EL (cell line): ENCODE data around the gene TAB3.

ENCODE experiments used
- DNase-seq: peaks from one replicate; pipeline ENCODE4 v3.0.0-alpha.2; 2016

The TAB3 gene

DNA sequence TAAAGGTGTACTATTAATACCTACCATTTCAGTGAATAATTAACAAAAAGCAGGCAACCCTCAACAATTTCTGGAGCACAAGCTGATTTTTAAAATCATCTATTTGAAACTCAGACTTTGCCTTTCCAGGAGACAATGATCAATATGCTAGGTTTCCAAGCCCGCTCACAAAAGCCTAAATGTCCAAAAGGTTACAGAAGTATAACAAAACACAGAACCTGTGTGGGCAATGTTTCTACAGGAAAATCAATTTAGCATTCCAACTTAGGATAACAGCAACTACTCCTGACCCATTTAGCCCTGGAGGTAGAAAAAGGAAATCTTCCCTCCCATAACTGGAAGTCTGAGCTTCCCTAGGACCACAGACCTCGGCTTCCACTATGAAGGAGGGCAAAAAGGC lies 3.9 kb downstream of the TAB3 start:
- DNase-seq = no peak

DNA sequence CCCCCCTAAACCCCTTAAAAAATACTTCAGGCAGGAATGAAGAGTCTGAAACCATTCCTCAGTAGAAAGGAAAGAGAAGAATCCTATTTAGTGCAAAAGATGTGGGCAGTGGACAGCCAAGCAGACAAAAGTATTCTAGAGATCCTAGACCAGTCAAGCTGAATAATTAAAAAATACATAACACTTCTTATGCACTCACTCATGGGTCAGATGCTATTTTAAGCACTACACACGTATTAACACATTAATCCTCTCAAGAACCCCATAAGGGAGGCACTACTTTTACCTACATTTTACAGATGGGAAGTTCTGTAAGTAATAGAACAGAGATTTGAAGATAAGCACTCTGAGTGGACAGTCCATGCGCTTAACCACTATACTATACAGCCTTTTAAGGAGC lies 5.9 kb downstream of the TAB3 start:
- DNase-seq = no peak

GRCh38 chrX:30881797-30882196 lies 7.3 kb downstream of the TAB3 start:
- no peak for DNase-seq

- no peak for DNase-seq
Measured at GRCh38 chrX:30881390-30881789, 7.7 kb downstream of the TAB3 start.

DNA sequence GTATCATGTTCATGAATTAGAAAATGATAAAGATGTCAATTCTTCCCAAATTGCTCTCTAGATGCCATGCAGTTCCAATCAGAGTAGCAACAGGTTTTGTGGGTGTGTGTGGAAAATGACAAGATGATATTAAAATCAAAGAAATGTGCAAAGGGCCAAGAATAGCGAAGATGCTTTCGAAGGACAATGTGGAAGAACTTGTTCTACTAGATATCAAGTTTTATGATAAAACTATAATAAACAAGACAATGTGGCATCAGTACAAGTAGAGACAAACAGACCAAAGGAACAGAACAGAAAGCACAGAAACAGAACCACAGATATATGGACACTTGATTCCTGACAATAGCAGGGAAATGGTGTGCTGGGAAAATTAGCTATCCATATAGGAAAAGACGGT lies 9.0 kb downstream of the TAB3 start:
- no peak for DNase-seq

DNA sequence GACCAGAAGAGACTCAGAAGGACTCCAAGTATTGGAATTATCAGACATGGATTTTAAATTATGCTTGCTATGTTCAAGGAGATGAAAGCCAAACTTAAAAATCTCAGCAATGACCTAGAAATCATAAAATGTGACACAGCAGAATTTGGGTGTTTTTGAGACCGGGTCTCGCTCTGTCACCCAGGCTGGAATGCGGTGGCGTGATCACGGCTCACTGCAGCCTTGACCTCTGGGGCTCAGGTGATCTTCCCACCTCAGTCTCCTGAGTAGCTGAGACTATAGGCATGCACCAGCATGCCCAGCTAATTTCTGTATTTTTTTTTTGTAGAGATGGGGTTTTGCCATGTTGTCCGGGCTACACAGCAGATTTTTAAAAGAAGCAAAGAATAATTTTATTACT lies 12.7 kb downstream of the TAB3 start:
- no peak for DNase-seq

DNA sequence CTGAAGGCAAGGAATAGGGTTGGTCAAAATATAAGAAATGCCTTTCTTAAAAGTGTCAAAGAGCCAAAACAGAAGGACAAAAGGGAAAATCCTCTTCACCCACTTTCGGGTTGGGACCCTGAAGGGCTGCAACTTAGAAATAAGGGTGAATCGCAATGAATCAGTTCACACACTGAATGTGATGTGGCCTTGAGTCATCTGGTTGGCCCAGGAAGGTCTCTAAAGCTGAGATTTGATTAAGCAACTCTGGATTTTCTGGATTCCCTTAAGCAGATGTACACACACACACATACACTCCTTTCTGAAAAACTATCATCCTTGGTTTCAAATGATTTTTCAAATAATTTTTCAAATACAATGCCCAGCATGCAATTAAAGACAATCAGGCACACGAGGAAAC lies 13.1 kb downstream of the TAB3 start:
- peak; percentile 74 for DNase-seq

DNA sequence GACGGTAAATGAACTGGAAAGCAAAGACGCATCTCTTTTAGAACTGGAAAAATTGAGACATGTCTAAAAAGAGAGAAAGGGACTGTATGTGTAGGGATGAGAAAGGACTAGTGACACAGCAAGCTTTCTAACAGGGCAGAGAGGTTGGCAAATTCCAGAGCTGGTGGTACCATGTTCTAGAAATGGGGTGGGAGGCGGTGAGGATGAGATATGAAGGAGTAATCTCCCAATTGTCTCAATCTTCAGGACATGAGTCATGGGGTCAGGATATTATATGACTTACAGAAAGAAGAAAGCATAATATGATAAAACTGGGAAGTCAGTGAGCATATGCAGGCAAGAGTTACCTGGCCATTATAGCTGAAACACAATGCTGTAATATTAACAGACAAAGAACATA lies 14.2 kb downstream of the TAB3 start:
- DNase-seq = peak; percentile 17

- no peak for DNase-seq
Measured at GRCh38 chrX:30870572-30870971, 18.5 kb downstream of the TAB3 start.

GRCh38 chrX:30865612-30866011 lies 23.4 kb downstream of the TAB3 start:
- DNase-seq = no peak

GRCh38 chrX:30865015-30865414 lies 24.0 kb downstream of the TAB3 start:
- DNase-seq = peak; percentile 1

GRCh38 chrX:30864383-30864785 lies 24.7 kb downstream of the TAB3 start:
- DNase-seq = no peak

DNA sequence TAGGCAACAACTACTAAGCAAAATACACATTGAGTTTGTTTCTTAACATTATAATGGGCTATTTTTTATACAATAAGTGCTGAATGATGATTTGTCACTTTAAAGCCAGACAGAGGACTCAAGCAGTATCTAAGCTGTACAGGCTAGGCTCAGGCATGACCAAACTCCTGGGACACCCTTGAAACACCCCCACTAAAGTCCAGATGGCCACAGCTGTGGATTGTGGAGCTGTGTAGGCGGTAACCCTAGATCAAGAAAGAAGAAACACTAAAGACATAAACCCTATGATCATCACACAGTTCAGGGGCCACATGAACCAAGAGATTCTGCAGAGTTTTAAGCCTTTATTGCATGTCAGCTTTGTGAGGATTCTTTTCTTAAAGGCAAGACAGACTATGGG lies 25.1 kb downstream of the TAB3 start:
- DNase-seq = no peak

DNA sequence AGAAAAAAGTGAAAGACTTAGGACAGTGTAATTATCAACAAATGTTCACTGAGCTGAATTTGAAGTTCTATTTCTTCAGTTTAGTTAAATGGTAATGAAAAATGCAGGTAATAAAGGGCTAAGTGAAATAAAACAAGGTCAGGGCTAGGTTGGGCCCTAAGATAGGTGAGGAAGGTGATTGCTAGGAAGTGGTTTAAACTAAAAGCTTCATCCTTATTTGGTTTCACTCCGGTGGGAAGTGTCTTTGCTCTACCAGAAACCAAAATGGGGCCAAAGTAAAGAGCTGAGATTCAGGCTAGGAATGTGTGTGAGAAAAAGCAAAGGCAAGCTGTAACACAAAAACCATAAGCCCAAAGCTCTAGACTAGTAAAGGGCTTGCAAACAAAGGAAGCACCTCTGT lies 31.0 kb downstream of the TAB3 start:
- no peak for DNase-seq

DNA sequence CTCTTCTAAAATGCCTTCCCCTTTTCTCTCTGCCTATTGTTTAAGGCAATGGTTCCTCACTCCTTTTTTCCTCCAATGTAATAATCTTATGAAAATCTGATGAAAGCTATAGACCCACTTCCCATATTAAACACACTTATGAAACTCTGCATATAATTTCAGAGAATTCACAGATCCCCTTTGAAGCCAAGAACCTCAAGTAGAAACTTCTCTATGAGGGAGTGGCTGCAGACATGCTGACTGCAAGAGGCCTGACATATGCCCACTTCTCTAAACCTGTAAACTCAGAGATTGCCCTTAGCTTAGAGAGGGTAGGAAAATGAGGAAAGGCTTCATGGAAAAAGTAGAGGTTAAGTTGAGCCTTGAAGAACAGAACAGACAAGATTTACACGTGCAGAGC lies 37.6 kb downstream of the TAB3 start:
- no peak for DNase-seq

DNA sequence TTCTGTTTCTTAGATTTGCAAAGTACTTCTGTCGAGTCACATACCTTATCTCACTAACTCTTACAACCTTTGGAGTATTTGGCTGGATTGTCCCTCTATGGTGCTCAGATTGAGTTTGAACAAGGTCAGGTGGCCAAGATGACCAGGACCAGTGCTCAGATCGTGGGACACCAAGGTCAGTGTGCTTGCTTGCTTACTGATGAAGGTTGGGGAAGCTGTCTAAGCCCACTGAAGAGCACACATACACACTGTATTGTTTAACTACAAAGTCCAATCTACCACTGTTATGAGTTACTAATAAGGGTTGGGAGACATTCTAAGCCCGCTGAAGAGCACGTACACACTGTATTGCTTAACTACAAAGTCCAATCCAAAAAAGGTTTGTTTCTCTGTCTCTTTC lies 53.7 kb downstream of the TAB3 start:
- DNase-seq = no peak

DNA sequence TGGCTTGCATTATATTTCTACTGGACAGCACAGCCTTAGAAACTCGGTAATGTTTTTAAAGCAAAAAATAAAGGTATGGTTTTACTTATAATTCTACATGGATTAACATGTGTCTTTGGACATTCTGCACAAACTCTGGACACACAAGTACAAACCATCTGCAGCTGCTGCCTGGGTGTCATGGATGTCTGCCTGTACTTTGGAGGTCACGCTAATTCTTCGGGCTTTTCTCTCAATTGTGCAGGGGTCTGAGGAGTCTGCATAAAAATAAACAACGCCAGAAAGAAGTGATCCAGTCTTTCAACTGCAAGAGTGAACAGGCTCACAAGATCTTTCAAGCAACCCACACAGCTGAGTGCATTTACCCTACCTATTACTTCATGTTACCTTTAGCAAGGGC lies 55.2 kb downstream of the TAB3 start:
- DNase-seq = no peak

- no peak for DNase-seq
Measured at GRCh38 chrX:30831082-30831481, 58.0 kb downstream of the TAB3 start.

DNA sequence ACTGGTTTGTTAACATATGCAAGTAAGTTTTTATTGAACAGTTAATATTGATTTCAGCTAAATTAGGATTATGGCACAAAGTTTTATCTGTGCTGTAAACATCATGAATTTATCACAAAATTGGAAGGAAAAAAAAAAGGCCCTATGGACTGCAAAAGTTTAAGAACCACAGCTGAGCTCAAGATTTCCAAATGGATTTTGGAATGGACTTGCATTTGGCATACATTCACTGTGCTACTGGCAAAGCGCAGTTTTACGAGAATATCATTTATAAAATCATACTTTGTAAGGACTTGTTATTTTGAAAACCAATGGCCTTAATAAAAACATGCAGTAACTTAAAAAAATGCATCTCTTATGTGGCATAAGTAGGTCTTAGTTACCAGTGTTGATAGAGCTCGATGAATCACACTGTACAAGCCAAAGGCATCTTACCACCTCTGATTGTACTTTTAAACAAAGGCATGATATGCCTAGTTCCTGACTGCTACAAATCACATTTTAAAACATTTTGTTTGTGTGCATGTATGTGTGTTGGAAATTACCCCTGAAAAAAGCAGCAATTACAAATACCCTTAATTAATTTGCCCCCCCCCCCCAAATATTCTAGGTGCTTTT lies 58.6 kb downstream of the TAB3 start:
- DNase-seq = no peak

GRCh38 chrX:30824275-30824674 lies 64.8 kb downstream of the TAB3 start:
- no peak for DNase-seq

GRCh38 chrX:30822764-30823163 lies 66.3 kb downstream of the TAB3 start:
- no peak for DNase-seq

DNA sequence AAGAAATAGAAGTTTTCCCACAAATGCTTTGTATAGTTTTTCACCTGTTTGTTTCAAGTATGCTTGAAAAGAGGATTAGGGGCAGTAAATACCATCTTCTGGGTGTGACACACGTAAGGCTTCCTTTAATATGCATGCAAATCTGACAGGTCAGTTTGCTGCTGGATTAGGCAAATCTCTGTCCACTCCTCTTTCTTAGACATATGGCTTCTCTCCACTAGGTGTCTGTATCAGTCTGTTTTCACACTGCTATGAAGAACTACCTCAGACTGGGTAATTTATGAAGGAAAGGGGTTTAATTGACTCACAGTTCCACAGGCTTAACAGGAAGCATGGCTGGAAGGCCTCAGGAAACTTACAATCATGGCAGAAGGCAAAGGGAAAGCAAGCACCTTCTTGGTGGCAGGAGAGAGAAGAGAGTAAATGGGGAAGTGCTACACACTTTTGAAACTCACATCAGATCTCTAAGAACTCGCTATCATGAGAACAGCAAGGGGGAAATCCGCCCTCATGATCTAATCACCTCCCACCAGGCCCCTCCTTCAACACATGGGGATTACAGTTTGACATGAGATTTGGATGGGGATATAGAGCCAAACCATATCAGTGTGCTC lies 66.9 kb downstream of the TAB3 start:
- DNase-seq = peak; percentile 4

DNA sequence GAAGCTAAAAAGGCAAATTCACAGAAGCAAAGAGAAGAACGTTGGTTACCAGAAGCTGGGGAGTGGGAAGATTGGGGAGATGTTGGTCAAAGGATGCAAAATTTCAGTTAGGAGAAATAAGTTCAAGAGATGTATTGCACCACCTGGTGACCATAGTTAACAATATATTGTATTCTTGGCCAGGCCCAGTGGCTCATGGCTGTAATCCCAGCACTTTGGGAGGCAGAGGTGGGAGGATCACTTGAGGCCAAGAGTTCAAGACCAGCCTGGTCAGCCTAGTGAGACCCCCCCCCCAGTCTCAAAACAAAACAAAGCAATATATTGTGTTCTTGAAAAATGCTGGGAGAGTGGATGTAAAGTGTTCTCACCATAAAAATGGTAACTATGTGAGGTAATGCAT lies 67.9 kb downstream of the TAB3 start:
- no peak for DNase-seq

- no peak for DNase-seq
Measured at GRCh38 chrX:30819080-30819479, 70.0 kb downstream of the TAB3 start.

DNA sequence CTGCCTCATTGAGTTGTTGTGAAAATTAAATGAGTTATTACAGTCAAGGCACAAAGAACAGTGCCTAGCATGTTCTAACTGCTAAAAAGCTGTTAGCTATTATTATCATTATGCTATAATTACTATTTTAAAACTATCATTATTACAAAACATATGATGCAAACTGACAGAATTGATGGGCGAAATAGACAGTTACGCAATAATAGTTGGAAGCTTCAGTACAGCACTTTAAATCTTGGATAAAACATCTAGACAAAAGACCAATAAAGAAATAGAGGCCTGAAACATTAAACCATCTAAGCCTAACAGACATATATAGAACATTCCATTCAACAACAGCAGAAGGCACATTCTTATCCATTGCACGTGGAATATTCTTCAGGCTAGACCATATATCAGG lies 73.0 kb downstream of the TAB3 start:
- DNase-seq = no peak
